GM23338 (cell line): ENCODE data around the gene RICTOR. TPM values are rescaled to one million over a fixed set of nuclear protein-coding genes. Genes with fewer than 3 reads are reported as not detected.

Experiments used
- ATAC-seq: fragments of 200-7000 bp; cut with Tn5 transposase; 3 replicates; pipeline ENCODE4 v1.9.1; 2020
- DNase-seq: peaks from one replicate; pipeline ENCODE4 v3.0.0-alpha.2; 2015; ENCODE audit warnings: low spot score
- H2AFZ ChIP-seq: fragments of 200-600 bp; sonication (generic); 2 replicates; pipeline ENCODE4 v1.8.0; 2016; ENCODE audit warnings: antibody characterized with exemption, mild to moderate bottlenecking, moderate library complexity
- H3F3A ChIP-seq: fragments of 200-600 bp; sonication (generic); replicated peaks from 2 replicates; pipeline ENCODE4 v1.8.0; 2017; ENCODE audit warnings: antibody characterized with exemption, mixed run types, low read depth
- H3K27ac ChIP-seq: fragments of 200-600 bp; sonication (generic); 2 replicates; pipeline ENCODE4 v1.6.1; 2016; ENCODE audit warnings: low read depth
- H3K27me3 ChIP-seq: fragments of 200-600 bp; sonication (generic); 2 replicates; pipeline ENCODE4 v1.8.0; 2016; ENCODE audit warnings: mild to moderate bottlenecking, mixed run types, moderate library complexity; ENCODE audit not compliant: insufficient read depth
- H3K36me3 ChIP-seq: fragments of 200-600 bp; sonication (generic); 2 replicates; pipeline ENCODE4 v1.8.0; 2016; ENCODE audit warnings: mild to moderate bottlenecking; ENCODE audit not compliant: insufficient read depth
- H3K4me1 ChIP-seq: fragments of 200-600 bp; sonication (generic); 2 replicates; pipeline ENCODE4 v1.8.0; 2016; ENCODE audit warnings: mild to moderate bottlenecking, moderate library complexity; ENCODE audit not compliant: insufficient read depth
- H3K4me2 ChIP-seq: fragments of 200-600 bp; sonication (generic); 2 replicates; pipeline ENCODE4 v1.7.1; 2017; ENCODE audit warnings: mixed run types
- H3K4me3 ChIP-seq: fragments of 200-600 bp; sonication (generic); 2 replicates; pipeline ENCODE4 v1.6.1; 2016; ENCODE audit warnings: mixed run types
- H3K79me2 ChIP-seq: fragments of 200-600 bp; sonication (generic); replicated peaks from 2 replicates; pipeline ENCODE4 v1.8.0; 2017; ENCODE audit warnings: mild to moderate bottlenecking; ENCODE audit not compliant: insufficient read depth
- H3K9me2 ChIP-seq: fragments of 200-600 bp; sonication (generic); 2 replicates; pipeline ENCODE4 v1.8.0; 2017; ENCODE audit not compliant: insufficient read depth
- H4K20me1 ChIP-seq: fragments of 200-600 bp; sonication (generic); replicated peaks from 2 replicates; pipeline ENCODE4 v1.8.0; 2017; ENCODE audit warnings: mild to moderate bottlenecking; ENCODE audit not compliant: insufficient read depth
- H3K27ac Mint-ChIP-seq: 2 replicates; pipeline ENCODE4 v1.8.0; 2020; ENCODE audit warnings: inconsistent platforms, mild to moderate bottlenecking, moderate library complexity, mixed read lengths
- H3K27me3 Mint-ChIP-seq: 3 replicates; pipeline ENCODE4 v1.8.0; 2022; ENCODE audit warnings: low read depth, mild to moderate bottlenecking, moderate library complexity, mixed read lengths, inconsistent platforms; ENCODE audit not compliant: insufficient read depth, poor library complexity
- H3K36me3 Mint-ChIP-seq: 3 replicates; pipeline ENCODE4 v1.8.0; 2021; ENCODE audit warnings: low read depth, mild to moderate bottlenecking, inconsistent platforms, moderate library complexity, mixed read lengths
- H3K4me1 Mint-ChIP-seq: 3 replicates; pipeline ENCODE4 v1.8.0; 2020; ENCODE audit warnings: mild to moderate bottlenecking, inconsistent platforms, mixed read lengths
- H3K4me3 Mint-ChIP-seq: 3 replicates; pipeline ENCODE4 v1.8.0; 2021; ENCODE audit warnings: moderate library complexity, mild to moderate bottlenecking, inconsistent platforms, mixed read lengths
- H3K9me3 Mint-ChIP-seq: 3 replicates; pipeline ENCODE4 v1.8.0; 2020; ENCODE audit warnings: moderate library complexity, mild to moderate bottlenecking, inconsistent platforms, mixed read lengths
- CREB1 ChIP-seq: fragments of 250-450 bp; sonication (Bioruptor Pico); IDR thresholded peaks from 2 replicates; pipeline ENCODE4 v1.5.0; 2020; ENCODE audit warnings: low read depth, mild to moderate bottlenecking, moderate library complexity
- ETS1 ChIP-seq: IDR thresholded peaks from 2 replicates; pipeline ENCODE4 v1.6.1; 2016; ENCODE audit warnings: antibody characterized with exemption
- EZH2 ChIP-seq: fragments of 200-600 bp; sonication (generic); IDR thresholded peaks from one replicate; pipeline ENCODE4 v1.8.0; 2017; ENCODE audit warnings: antibody characterized with exemption, mild to moderate bottlenecking, low read depth; ENCODE audit not compliant: unreplicated experiment
- EZH2phosphoT487 ChIP-seq: fragments of 200-600 bp; sonication (generic); IDR thresholded peaks from one replicate; pipeline ENCODE4 v1.8.1; 2018; ENCODE audit warnings: antibody characterized with exemption; ENCODE audit not compliant: unreplicated experiment
- JUNB ChIP-seq: IDR thresholded peaks from one replicate; pipeline ENCODE4 v1.6.1; 2016; ENCODE audit warnings: antibody characterized with exemption; ENCODE audit not compliant: unreplicated experiment
- NANOG ChIP-seq: IDR thresholded peaks from 2 replicates; pipeline ENCODE4 v1.6.1; 2016; ENCODE audit warnings: antibody characterized with exemption, borderline replicate concordance
- POLR2AphosphoS5 ChIP-seq: IDR thresholded peaks from 2 replicates; pipeline ENCODE4 v1.6.1; 2016; ENCODE audit warnings: antibody characterized with exemption, low read depth
- STAT1 ChIP-seq: IDR thresholded peaks from one replicate; pipeline ENCODE4 v1.6.1; 2016; ENCODE audit warnings: antibody characterized with exemption; ENCODE audit not compliant: unreplicated experiment
- ZNF114 ChIP-seq: fragments of 250-450 bp; sonication (Bioruptor Pico); IDR thresholded peaks from 2 replicates; pipeline ENCODE4 v1.5.0; 2020; ENCODE audit warnings: mild to moderate bottlenecking, moderate library complexity
- ZNF331 ChIP-seq: fragments of 250-450 bp; sonication (Bioruptor Pico); IDR thresholded peaks from 2 replicates; pipeline ENCODE4 v1.5.0; 2020; ENCODE audit warnings: low read depth, mild to moderate bottlenecking, moderate library complexity
- polyA plus RNA-seq: library from polyadenylated mRNA; unstranded; fragments of >200 nt; fragmentation: Nextera tagmentation; extraction: Ambion mirVana; gene quantifications from 2 replicates; pipeline ENCODE4 v1.2.1, GENCODE V29; 2016
- total RNA-seq: library from RNA; depleted of rRNA; stranded (reverse); fragments of >200 nt; shearing (Covaris generic); gene quantifications from 2 replicates; pipeline ENCODE4 v1.2.3, GENCODE V29; 2014
- TF ChIP-seq, protein P1 (sequence below): fragments of 250-450 bp; sonication (Bioruptor Pico); IDR thresholded peaks from 2 replicates; pipeline ENCODE4 v1.5.0; 2020; ENCODE audit warnings: mild to moderate bottlenecking, moderate library complexity
- TF ChIP-seq, protein P2 (sequence below), 2 experiments: fragments of 200-600 bp in 1 of 2; sonication (generic) in 1 of 2; conservative IDR thresholded peaks; 2 replicates each; pipeline versions ENCODE4 v1.5.1 to v1.6.1; 2016 to 2017; ENCODE audit warnings: antibody characterized with exemption in 2 of 2, low read depth in 2 of 2, mild to moderate bottlenecking in 2 of 2, moderate library complexity in 1 of 2
- TF ChIP-seq, protein P3 (sequence below): IDR thresholded peaks from one replicate; pipeline ENCODE4 v1.6.1; 2018; ENCODE audit warnings: antibody characterized with exemption; ENCODE audit not compliant: unreplicated experiment

The RICTOR gene
- total and polyA plus RNA-seq, 2 experiments from 2014 or later, result 9.9 to 27.4 TPM

- Histone ChIP-seq H3K79me2 (no peaks in the 10 kb centered on the region), H3K9me2 (no peaks in the 10 kb centered on the region), H3K27me3 (no peaks in the 10 kb centered on the region), H3K27ac (no peak overlapping the region), H2AFZ (no peak overlapping the region), H3K4me2 (no peak overlapping the region), H3K4me3 (no peak overlapping the region), H3K36me3 (no peaks in the 10 kb centered on the region), H3K4me1 (no peaks in the 10 kb centered on the region), H4K20me1 (no peaks in the 10 kb centered on the region), H3F3A (no peaks in the 10 kb centered on the region)
- Mint-ChIP-seq H3K27ac (no peak overlapping the region), H3K9me3 (no peaks in the 10 kb centered on the region), H3K36me3 (no peaks in the 10 kb centered on the region), H3K4me3 (no peak overlapping the region), H3K4me1 (peaks cover 14% of the 10 kb centered on the region), H3K27me3 (no peaks in the 10 kb centered on the region)
- TF ChIP-seq, protein P1, sequence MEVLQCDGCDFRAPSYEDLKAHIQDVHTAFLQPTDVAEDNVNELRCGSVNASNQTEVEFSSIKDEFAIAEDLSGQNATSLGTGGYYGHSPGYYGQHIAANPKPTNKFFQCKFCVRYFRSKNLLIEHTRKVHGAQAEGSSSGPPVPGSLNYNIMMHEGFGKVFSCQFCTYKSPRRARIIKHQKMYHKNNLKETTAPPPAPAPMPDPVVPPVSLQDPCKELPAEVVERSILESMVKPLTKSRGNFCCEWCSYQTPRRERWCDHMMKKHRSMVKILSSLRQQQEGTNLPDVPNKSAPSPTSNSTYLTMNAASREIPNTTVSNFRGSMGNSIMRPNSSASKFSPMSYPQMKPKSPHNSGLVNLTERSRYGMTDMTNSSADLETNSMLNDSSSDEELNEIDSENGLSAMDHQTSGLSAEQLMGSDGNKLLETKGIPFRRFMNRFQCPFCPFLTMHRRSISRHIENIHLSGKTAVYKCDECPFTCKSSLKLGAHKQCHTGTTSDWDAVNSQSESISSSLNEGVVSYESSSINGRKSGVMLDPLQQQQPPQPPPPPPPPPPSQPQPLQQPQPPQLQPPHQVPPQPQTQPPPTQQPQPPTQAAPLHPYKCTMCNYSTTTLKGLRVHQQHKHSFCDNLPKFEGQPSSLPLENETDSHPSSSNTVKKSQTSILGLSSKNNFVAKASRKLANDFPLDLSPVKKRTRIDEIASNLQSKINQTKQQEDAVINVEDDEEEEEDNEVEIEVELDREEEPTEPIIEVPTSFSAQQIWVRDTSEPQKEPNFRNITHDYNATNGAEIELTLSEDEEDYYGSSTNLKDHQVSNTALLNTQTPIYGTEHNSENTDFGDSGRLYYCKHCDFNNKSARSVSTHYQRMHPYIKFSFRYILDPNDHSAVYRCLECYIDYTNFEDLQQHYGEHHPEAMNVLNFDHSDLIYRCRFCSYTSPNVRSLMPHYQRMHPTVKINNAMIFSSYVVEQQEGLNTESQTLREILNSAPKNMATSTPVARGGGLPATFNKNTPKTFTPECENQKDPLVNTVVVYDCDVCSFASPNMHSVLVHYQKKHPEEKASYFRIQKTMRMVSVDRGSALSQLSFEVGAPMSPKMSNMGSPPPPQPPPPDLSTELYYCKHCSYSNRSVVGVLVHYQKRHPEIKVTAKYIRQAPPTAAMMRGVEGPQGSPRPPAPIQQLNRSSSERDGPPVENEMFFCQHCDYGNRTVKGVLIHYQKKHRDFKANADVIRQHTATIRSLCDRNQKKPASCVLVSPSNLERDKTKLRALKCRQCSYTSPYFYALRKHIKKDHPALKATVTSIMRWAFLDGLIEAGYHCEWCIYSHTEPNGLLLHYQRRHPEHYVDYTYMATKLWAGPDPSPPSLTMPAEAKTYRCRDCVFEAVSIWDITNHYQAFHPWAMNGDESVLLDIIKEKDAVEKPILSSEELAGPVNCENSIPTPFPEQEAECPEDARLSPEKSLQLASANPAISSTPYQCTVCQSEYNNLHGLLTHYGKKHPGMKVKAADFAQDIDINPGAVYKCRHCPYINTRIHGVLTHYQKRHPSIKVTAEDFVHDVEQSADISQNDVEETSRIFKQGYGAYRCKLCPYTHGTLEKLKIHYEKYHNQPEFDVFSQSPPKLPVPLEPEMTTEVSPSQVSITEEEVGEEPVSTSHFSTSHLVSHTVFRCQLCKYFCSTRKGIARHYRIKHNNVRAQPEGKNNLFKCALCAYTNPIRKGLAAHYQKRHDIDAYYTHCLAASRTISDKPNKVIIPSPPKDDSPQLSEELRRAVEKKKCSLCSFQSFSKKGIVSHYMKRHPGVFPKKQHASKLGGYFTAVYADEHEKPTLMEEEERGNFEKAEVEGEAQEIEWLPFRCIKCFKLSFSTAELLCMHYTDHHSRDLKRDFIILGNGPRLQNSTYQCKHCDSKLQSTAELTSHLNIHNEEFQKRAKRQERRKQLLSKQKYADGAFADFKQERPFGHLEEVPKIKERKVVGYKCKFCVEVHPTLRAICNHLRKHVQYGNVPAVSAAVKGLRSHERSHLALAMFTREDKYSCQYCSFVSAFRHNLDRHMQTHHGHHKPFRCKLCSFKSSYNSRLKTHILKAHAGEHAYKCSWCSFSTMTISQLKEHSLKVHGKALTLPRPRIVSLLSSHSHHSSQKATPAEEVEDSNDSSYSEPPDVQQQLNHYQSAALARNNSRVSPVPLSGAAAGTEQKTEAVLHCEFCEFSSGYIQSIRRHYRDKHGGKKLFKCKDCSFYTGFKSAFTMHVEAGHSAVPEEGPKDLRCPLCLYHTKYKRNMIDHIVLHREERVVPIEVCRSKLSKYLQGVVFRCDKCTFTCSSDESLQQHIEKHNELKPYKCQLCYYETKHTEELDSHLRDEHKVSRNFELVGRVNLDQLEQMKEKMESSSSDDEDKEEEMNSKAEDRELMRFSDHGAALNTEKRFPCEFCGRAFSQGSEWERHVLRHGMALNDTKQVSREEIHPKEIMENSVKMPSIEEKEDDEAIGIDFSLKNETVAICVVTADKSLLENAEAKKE, result no peak
- TF ChIP-seq JUNB (no peak), ZNF114 (no peak), POLR2AphosphoS5 (no peak), CREB1 (CRISPR knock-in tag) (no peak), NANOG (no peak), EZH2 (no peak), ZNF331 (CRISPR knock-in tag) (no peak), ETS1 (no peak), EZH2phosphoT487 (no peak), STAT1 (no peak)
- TF ChIP-seq, protein P2, sequence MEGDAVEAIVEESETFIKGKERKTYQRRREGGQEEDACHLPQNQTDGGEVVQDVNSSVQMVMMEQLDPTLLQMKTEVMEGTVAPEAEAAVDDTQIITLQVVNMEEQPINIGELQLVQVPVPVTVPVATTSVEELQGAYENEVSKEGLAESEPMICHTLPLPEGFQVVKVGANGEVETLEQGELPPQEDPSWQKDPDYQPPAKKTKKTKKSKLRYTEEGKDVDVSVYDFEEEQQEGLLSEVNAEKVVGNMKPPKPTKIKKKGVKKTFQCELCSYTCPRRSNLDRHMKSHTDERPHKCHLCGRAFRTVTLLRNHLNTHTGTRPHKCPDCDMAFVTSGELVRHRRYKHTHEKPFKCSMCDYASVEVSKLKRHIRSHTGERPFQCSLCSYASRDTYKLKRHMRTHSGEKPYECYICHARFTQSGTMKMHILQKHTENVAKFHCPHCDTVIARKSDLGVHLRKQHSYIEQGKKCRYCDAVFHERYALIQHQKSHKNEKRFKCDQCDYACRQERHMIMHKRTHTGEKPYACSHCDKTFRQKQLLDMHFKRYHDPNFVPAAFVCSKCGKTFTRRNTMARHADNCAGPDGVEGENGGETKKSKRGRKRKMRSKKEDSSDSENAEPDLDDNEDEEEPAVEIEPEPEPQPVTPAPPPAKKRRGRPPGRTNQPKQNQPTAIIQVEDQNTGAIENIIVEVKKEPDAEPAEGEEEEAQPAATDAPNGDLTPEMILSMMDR (conservative IDR thresholded peaks at IDR 0.05; ENCODE audit: low read depth in 2 of 2), result no peak
- TF ChIP-seq, protein P3, sequence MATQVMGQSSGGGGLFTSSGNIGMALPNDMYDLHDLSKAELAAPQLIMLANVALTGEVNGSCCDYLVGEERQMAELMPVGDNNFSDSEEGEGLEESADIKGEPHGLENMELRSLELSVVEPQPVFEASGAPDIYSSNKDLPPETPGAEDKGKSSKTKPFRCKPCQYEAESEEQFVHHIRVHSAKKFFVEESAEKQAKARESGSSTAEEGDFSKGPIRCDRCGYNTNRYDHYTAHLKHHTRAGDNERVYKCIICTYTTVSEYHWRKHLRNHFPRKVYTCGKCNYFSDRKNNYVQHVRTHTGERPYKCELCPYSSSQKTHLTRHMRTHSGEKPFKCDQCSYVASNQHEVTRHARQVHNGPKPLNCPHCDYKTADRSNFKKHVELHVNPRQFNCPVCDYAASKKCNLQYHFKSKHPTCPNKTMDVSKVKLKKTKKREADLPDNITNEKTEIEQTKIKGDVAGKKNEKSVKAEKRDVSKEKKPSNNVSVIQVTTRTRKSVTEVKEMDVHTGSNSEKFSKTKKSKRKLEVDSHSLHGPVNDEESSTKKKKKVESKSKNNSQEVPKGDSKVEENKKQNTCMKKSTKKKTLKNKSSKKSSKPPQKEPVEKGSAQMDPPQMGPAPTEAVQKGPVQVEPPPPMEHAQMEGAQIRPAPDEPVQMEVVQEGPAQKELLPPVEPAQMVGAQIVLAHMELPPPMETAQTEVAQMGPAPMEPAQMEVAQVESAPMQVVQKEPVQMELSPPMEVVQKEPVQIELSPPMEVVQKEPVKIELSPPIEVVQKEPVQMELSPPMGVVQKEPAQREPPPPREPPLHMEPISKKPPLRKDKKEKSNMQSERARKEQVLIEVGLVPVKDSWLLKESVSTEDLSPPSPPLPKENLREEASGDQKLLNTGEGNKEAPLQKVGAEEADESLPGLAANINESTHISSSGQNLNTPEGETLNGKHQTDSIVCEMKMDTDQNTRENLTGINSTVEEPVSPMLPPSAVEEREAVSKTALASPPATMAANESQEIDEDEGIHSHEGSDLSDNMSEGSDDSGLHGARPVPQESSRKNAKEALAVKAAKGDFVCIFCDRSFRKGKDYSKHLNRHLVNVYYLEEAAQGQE, result no peak
- ATAC-seq (no peak), DNase-seq (no peak)
Measured at GRCh38 chr5:38889424-38889823, 184.8 kb downstream of the RICTOR start.
